OCI-LY7 (cell line): ENCODE measurements around the gene ENKD1.

Source experiments
- EZH2phosphoT487 ChIP-seq: fragments of 200-600 bp; sonication (generic); IDR thresholded peaks from 2 replicates; pipeline ENCODE4 v1.6.1; 2018; ENCODE audit warnings: low read depth, borderline replicate concordance, mild to moderate bottlenecking, mixed run types, antibody characterized with exemption, low read length, moderate library complexity, mixed read lengths
- TF ChIP-seq, protein P1 (sequence below): fragments of 200-600 bp; sonication (generic); conservative IDR thresholded peaks from 2 replicates; pipeline ENCODE4 v1.5.1; 2014; ENCODE audit warnings: mild to moderate bottlenecking, antibody characterized with exemption, low read length, moderate library complexity, mixed read lengths

DNA sequence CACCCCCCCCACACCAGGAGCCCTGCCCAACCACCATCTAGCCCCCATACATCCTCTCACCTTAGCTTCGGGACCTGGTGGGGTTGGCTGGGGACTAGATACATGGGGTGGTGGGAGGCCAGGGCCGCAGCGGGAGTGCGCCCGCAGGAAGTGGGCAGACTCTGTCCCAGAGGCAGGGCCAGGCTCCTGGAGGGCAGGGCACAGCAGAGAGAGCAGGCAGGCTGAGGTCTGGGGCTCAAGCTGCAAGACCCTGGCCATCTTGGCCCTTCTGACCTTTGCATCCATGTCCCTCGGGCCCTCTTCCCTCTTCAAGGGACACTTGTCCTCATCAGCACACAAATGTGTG, 2.7 kb downstream of the ENKD1 start:
- TF ChIP-seq, protein P1, sequence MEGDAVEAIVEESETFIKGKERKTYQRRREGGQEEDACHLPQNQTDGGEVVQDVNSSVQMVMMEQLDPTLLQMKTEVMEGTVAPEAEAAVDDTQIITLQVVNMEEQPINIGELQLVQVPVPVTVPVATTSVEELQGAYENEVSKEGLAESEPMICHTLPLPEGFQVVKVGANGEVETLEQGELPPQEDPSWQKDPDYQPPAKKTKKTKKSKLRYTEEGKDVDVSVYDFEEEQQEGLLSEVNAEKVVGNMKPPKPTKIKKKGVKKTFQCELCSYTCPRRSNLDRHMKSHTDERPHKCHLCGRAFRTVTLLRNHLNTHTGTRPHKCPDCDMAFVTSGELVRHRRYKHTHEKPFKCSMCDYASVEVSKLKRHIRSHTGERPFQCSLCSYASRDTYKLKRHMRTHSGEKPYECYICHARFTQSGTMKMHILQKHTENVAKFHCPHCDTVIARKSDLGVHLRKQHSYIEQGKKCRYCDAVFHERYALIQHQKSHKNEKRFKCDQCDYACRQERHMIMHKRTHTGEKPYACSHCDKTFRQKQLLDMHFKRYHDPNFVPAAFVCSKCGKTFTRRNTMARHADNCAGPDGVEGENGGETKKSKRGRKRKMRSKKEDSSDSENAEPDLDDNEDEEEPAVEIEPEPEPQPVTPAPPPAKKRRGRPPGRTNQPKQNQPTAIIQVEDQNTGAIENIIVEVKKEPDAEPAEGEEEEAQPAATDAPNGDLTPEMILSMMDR = no peak
- no peak for TF ChIP-seq EZH2phosphoT487
